B cell (primary cell): Measurements from ENCODE around the gene BMPER.

Experiments
- CTCF ChIP-seq: fragments of 200-600 bp; IDR thresholded peaks from one replicate; pipeline ENCODE4 v1.8.0; 2022; ENCODE audit warnings: antibody characterized with exemption, mild to moderate bottlenecking
- EZH2 ChIP-seq: IDR thresholded peaks from 2 replicates; pipeline ENCODE4 v1.6.1; 2012; ENCODE audit warnings: borderline replicate concordance, low read depth, mild to moderate bottlenecking, moderate library complexity, low read length; ENCODE audit not compliant: insufficient read depth, poor library complexity, severe bottlenecking

GRCh38 chr7:33918438-33919143 is 13.3 kb downstream of the BMPER start:
- TF ChIP-seq CTCF (no peak), EZH2 (no peak)
